Neuron (in vitro differentiated cells): Measurements from ENCODE around the gene ADTRP.
"Not testable (repeated sequence)": the region's sequence is repeated elsewhere in the genome, so short reads cannot be mapped to it uniquely, and the experiment has no call there.

ENCODE experiments used
- H2AFZ ChIP-seq: one replicate; pipeline ENCODE4 v1.6.1; 2013; ENCODE audit warnings: low read depth, mild to moderate bottlenecking, inconsistent platforms, low read length, moderate library complexity
- H3K27me3 ChIP-seq: one replicate; pipeline ENCODE4 v1.6.1; 2013; ENCODE audit warnings: low read length; ENCODE audit not compliant: insufficient read depth
- H3K36me3 ChIP-seq: one replicate; pipeline ENCODE4 v1.6.1; 2013; ENCODE audit warnings: low read length; ENCODE audit not compliant: insufficient read depth
- H3K4me1 ChIP-seq: one replicate; pipeline ENCODE4 v1.6.1; 2013; ENCODE audit warnings: low read length; ENCODE audit not compliant: insufficient read depth
- H3K4me3 ChIP-seq: 2 replicates; pipeline ENCODE4 v1.5.1; 2013; ENCODE audit warnings: mild to moderate bottlenecking, low read length, moderate library complexity
- H3K9me3 ChIP-seq: one replicate; pipeline ENCODE4 v1.6.1; 2013; ENCODE audit warnings: low read length

The ADTRP gene

GRCh38 chr6:11680479-11680878 is 98.1 kb downstream of the ADTRP start:
- not testable (repeated sequence) for H2AFZ ChIP-seq, H3K4me3 ChIP-seq, H3K9me3 ChIP-seq, H3K27me3 ChIP-seq, H3K4me1 ChIP-seq, H3K36me3 ChIP-seq

GRCh38 chr6:11679099-11679498 is 99.5 kb downstream of the ADTRP start:
- Histone ChIP-seq H3K36me3 (no peaks in the 10 kb centered on the region), H3K4me3 (no peak overlapping the region), H3K27me3 (no peaks in the 10 kb centered on the region), H2AFZ (no peak overlapping the region), H3K4me1 (no peaks in the 10 kb centered on the region), H3K9me3 (no peaks in the 10 kb centered on the region)

GRCh38 chr6:11675601-11676000 is 103.0 kb downstream of the ADTRP start:
- H3K27me3 ChIP-seq, result no peaks in the 10 kb centered on the region
- no peaks in the 10 kb centered on the region for H3K4me1 ChIP-seq
- H3K4me3 ChIP-seq, result no peak overlapping the region
- H3K9me3 ChIP-seq, result no peaks in the 10 kb centered on the region
- no peak overlapping the region for H2AFZ ChIP-seq
- H3K36me3 ChIP-seq, result no peaks in the 10 kb centered on the region

- Histone ChIP-seq H2AFZ (no peak overlapping the region), H3K9me3 (no peaks in the 10 kb centered on the region), H3K36me3 (no peaks in the 10 kb centered on the region), H3K27me3 (no peaks in the 10 kb centered on the region), H3K4me3 (no peak overlapping the region), H3K4me1 (no peaks in the 10 kb centered on the region)
Measured at GRCh38 chr6:11672669-11673068, 105.9 kb downstream of the ADTRP start.

GRCh38 chr6:11672256-11672655 is 106.3 kb downstream of the ADTRP start:
- H3K9me3 ChIP-seq, result no peaks in the 10 kb centered on the region
- H3K36me3 ChIP-seq, result no peaks in the 10 kb centered on the region
- H3K4me1 ChIP-seq, result no peaks in the 10 kb centered on the region
- H3K27me3 ChIP-seq, result no peaks in the 10 kb centered on the region
- no peak overlapping the region for H2AFZ ChIP-seq
- H3K4me3 ChIP-seq, result no peak overlapping the region

- Histone ChIP-seq H3K4me3 (no peak overlapping the region), H2AFZ (no peak overlapping the region), H3K4me1 (no peaks in the 10 kb centered on the region), H3K9me3 (no peaks in the 10 kb centered on the region), H3K27me3 (no peaks in the 10 kb centered on the region), H3K36me3 (no peaks in the 10 kb centered on the region)
Measured at GRCh38 chr6:11669696-11670095, 108.9 kb downstream of the ADTRP start.

GRCh38 chr6:11668455-11668854 is 110.1 kb downstream of the ADTRP start:
- Histone ChIP-seq H3K27me3 (no peaks in the 10 kb centered on the region), H3K4me1 (no peaks in the 10 kb centered on the region), H3K9me3 (no peaks in the 10 kb centered on the region), H3K4me3 (no peak overlapping the region), H3K36me3 (no peaks in the 10 kb centered on the region), H2AFZ (no peak overlapping the region)

- Histone ChIP-seq H3K27me3 (no peaks in the 10 kb centered on the region), H2AFZ (no peak overlapping the region), H3K4me3 (no peak overlapping the region), H3K9me3 (no peaks in the 10 kb centered on the region), H3K36me3 (no peaks in the 10 kb centered on the region), H3K4me1 (no peaks in the 10 kb centered on the region)
Measured at GRCh38 chr6:11667876-11668275, 110.7 kb downstream of the ADTRP start.

GRCh38 chr6:11665604-11666326 is 112.8 kb downstream of the ADTRP start:
- H3K4me1 ChIP-seq, result no peaks in the 10 kb centered on the region
- no peak overlapping the region for H3K4me3 ChIP-seq
- no peaks in the 10 kb centered on the region for H3K36me3 ChIP-seq
- H2AFZ ChIP-seq, result no peak overlapping the region
- no peaks in the 10 kb centered on the region for H3K9me3 ChIP-seq
- H3K27me3 ChIP-seq, result no peaks in the 10 kb centered on the region
